RWPE1 (cell line): ENCODE data around the gene CDC14A.
"Not testable (repeated sequence)": the region's sequence is repeated elsewhere in the genome, so short reads cannot be mapped to it uniquely, and the experiment has no call there.

Source experiments
- CTCF ChIA-PET: fragments of 350-600 bp; sonication (Branson Sonifier 250); formaldehyde crosslinking; extraction: SDS; loops from one replicate; lab custom pipeline; 2021; lab: Yijun Ruan, JAX
- POLR2A ChIA-PET: fragments of 400-600 bp; formaldehyde crosslinking; extraction: SDS; loops from one replicate; lab custom pipeline; 2020; ENCODE audit warnings: antibody characterized with exemption; ENCODE audit not compliant: low non-redundant PET; lab: Yijun Ruan, JAX
- DNase-seq: peaks from one replicate; pipeline ENCODE4 v3.0.0; 2012; ENCODE audit warnings: low spot score
- H3K27ac ChIP-seq: fragments of 450-650 bp; 2 replicates; pipeline ENCODE4 v1.5.1; 2017
- TF ChIP-seq, protein P1 (sequence below): fragments of 450-650 bp; conservative IDR thresholded peaks from 2 replicates; pipeline ENCODE4 v1.5.1; 2017; ENCODE audit warnings: low read depth, mild to moderate bottlenecking

The CDC14A gene

GRCh38 chr1:100321100-100321493 lies 31.2 kb upstream of the CDC14A start:
- DNase-seq = no peak
- no peak overlapping the region for H3K27ac ChIP-seq
- TF ChIP-seq, protein P1, sequence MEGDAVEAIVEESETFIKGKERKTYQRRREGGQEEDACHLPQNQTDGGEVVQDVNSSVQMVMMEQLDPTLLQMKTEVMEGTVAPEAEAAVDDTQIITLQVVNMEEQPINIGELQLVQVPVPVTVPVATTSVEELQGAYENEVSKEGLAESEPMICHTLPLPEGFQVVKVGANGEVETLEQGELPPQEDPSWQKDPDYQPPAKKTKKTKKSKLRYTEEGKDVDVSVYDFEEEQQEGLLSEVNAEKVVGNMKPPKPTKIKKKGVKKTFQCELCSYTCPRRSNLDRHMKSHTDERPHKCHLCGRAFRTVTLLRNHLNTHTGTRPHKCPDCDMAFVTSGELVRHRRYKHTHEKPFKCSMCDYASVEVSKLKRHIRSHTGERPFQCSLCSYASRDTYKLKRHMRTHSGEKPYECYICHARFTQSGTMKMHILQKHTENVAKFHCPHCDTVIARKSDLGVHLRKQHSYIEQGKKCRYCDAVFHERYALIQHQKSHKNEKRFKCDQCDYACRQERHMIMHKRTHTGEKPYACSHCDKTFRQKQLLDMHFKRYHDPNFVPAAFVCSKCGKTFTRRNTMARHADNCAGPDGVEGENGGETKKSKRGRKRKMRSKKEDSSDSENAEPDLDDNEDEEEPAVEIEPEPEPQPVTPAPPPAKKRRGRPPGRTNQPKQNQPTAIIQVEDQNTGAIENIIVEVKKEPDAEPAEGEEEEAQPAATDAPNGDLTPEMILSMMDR = no peak
- CTCF ChIA-PET = no interaction called here
- POLR2A ChIA-PET = no interaction called here

DNA sequence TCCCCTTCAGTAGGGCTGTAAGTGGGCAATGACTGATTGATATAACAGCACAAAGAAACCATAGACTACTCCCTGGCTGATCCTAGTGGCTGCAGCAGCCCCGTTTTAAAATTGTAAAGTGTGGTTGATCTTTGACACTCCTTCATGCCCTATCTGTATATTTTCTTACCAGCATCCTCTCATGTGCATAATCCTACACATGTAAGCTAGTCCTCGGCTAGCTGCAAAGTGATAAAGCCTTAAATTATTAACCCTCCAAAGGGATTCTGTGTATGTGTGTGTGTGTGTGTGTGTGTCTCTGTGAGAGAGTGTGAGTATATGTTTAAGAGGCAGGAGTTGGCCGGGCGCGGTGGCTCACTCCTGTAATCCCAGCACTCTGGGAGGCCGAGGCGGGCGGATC lies 30.8 kb upstream of the CDC14A start:
- no peak overlapping the region for H3K27ac ChIP-seq
- ChIA-PET POLR2A (no interaction called here), CTCF (interaction anchor here (0.7 kb wide), 1 partner anchor 32 kb away, joined by 3 read pairs; no protein-coding TSS in a partner anchor)
- no peak for DNase-seq
- TF ChIP-seq, protein P1 = no peak

DNA sequence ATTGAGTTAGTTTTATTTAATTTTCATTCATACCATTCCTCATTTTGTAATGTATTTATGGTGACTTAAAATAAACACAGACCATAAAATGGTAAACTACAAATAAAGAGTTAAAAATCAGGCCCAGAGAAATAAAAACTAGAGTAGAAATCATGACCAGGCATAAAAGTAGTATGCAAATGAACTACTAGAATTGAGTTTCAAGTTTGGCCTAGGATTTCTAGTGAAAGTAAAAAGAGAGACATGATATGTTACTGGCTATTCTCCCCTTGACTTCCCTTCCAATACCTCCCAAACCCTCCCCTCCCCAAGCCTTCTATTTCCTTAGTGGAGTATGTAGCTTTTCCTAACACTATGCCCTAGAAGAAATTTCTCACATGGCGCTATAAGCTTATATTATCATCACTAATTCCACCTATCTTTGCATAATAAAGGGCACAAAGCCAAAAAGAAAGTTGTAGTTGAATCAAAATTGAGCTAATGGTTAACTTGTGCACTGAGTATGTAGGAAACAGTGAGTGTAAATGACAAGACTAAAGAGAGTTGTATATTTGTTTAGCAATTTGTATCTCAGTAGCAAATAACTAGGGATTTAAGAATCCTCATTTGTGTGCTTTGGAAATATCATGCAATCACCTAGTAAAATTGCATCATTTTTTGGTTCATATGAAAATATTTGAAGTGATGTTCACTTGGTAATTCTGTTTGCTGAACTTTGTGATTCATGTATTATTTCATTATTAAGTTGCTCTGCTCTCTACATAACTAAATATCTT lies 29.7 kb upstream of the CDC14A start:
- TF ChIP-seq, protein P1 = no peak
- no peak overlapping the region for H3K27ac ChIP-seq
- ChIA-PET POLR2A (no interaction called here), CTCF (interaction anchor here (0.7 kb wide), 1 partner anchor 288 kb away, joined by 3 read pairs; no protein-coding TSS in a partner anchor)
- no peak for DNase-seq

DNA sequence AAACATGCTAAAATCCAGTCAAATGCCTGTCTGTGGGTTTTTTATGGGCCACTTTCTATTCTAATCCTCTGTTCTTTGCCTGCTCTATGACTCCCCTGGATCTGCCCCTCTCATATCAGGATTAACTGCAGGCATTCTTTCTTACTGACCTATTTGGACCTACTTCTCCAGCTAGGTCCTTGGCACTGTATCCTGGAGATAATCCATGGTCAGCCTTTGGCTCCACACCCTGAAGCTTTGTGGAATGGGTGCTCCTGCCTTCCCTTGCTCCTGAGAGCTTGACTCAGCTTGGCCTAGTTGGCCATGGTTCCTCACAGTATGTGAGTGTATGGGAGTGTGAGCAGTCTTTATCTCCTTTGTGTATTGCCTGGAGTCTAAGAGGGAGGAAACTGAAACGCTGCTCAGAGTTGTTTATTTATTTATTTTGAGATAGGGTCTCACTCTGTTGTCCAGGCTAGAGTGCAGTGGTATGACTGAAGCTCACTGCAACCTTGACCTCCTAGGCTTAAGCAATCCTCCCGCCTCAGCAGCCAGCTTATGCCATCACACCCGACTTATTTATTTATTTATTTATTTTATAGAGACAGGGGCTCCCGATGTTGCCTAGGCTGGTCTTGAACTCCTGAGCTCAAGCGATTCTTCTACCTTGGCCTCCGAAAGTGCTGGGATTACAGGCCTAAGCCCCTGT lies 28.7 kb upstream of the CDC14A start:
- TF ChIP-seq, protein P1 = no peak

GRCh38 chr1:100325415-100326324 lies 26.6 kb upstream of the CDC14A start:
- ChIA-PET POLR2A (no interaction called here), CTCF (no interaction called here)
- H3K27ac ChIP-seq = no peak overlapping the region
- peak; percentile 5 for DNase-seq
- TF ChIP-seq, protein P1 = no peak

More for the DNA sequence above, 28.7 kb upstream of the CDC14A start:
- ChIA-PET CTCF (no interaction called here), POLR2A (no interaction called here)
- no peak overlapping the region for H3K27ac ChIP-seq
- no peak for DNase-seq

- CTCF ChIA-PET, DNase-seq, POLR2A ChIA-PET, H3K27ac ChIP-seq: not testable (repeated sequence)
Measured at GRCh38 chr1:100326325-100326670, 26.0 kb upstream of the CDC14A start.
